ENCODE results near the gene EVI2A.
A peak's percentile ranks its signal among the peaks of the same experiment; 100 is the strongest.
"Not testable (repeated sequence)": the region's sequence is repeated elsewhere in the genome, so short reads cannot be mapped to it uniquely, and the experiment has no call there.

EVI2A gene

GRCh38 chr17:31318298-31318801 is 3.1 kb downstream of the EVI2A start:
- TF ChIP-seq, protein P1, sequence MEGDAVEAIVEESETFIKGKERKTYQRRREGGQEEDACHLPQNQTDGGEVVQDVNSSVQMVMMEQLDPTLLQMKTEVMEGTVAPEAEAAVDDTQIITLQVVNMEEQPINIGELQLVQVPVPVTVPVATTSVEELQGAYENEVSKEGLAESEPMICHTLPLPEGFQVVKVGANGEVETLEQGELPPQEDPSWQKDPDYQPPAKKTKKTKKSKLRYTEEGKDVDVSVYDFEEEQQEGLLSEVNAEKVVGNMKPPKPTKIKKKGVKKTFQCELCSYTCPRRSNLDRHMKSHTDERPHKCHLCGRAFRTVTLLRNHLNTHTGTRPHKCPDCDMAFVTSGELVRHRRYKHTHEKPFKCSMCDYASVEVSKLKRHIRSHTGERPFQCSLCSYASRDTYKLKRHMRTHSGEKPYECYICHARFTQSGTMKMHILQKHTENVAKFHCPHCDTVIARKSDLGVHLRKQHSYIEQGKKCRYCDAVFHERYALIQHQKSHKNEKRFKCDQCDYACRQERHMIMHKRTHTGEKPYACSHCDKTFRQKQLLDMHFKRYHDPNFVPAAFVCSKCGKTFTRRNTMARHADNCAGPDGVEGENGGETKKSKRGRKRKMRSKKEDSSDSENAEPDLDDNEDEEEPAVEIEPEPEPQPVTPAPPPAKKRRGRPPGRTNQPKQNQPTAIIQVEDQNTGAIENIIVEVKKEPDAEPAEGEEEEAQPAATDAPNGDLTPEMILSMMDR (IDR thresholded peaks at IDR 0.05; ENCODE audit: insufficient read depth, low read length) = no peak
- TF ChIP-seq REST (IDR thresholded peaks at IDR 0.05; ENCODE audit: insufficient replicate concordance, low read depth) (no peak), SPI1 (IDR thresholded peaks at IDR 0.05; ENCODE audit: borderline replicate concordance, low read depth) (no peak), POLR2AphosphoS5 (IDR thresholded peaks at IDR 0.05; ENCODE audit: low read depth) (peak; percentile 40)
- peak overlapping the region; percentile 89 for H3K27ac ChIP-seq (replicated peaks)

GRCh38 chr17:31314782-31315100 is 6.7 kb downstream of the EVI2A start:
- Histone ChIP-seq H3K4me3 (replicated peaks; ENCODE audit: insufficient read depth, low read length) (no peak overlapping the region), H3K27ac (replicated peaks) (peak overlapping the region; percentile 91), H3K27me3 (ENCODE audit: insufficient read depth, poor library complexity, severe bottlenecking) (no peaks in the 10 kb centered on the region)
- TF ChIP-seq GABPA (IDR thresholded peaks at IDR 0.05; ENCODE audit: low read depth) (no peak), POLR2AphosphoS5 (IDR thresholded peaks at IDR 0.05; ENCODE audit: low read depth) (no peak), REST (IDR thresholded peaks at IDR 0.05; ENCODE audit: insufficient replicate concordance, low read depth) (no peak), SPI1 (IDR thresholded peaks at IDR 0.05; ENCODE audit: borderline replicate concordance, low read depth) (no peak)
- TF ChIP-seq, protein P1 (IDR thresholded peaks at IDR 0.05; ENCODE audit: insufficient read depth, low read length) = no peak
- no peak for DNase-seq (ENCODE audit: low read depth in 1 of 2, low spot score in 1 of 2)

More at GRCh38 chr17:31318298-31318801, 3.1 kb downstream of the EVI2A start:
- Histone ChIP-seq H3K27me3 (ENCODE audit: insufficient read depth, poor library complexity, severe bottlenecking) (no peaks in the 10 kb centered on the region), H3K4me3 (replicated peaks; ENCODE audit: insufficient read depth, low read length) (peak overlapping the region; percentile 19)
- peak; percentile 65 to 78 for DNase-seq (ENCODE audit: low read depth in 1 of 2, low spot score in 1 of 2)

DNA sequence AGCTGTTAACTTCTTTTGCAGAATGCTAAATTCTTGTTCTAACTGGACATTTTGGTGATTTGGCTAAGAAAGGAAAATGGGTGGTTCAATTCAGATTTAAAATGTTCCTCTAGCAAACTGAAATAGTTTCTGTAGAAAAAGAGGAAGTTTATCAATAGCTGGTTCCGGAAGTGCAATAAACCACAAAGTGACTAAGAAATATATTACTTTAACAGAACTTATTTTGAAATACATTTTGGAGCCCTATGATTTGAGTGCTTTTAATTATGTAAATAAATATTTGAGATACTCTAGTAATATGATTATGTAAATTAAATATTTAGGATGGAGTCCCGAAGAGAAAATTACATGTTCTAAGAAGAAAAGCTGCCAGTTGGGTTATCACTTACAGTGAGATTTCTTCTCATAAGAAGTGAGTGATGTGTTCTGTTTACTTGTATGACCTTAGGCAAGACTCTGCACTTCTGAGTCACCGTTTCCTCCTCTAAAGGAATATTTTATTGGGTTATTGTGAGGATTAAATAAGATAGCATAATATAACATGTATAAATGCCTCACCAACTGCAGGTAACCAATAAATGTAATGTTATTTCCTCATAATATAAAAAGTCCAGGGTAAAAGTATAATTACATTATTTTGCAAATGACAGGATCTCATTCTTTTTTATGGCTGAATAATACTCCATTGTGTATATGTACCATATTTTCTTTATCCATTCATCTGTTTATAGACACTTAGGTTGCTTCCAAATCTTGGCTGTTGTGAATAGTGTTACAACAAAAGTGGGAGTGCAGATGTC is 7.2 kb downstream of the EVI2A start, which contains the start of gene EVI2B:
EVI2B (minus strand) TSS at position 73 of the 800 bp plus-strand sequence. CDS start 8,445 bp downstream, outside the sequence.
- Histone ChIP-seq H3K27ac (replicated peaks) (peak within 1 kb of the TSS; percentile 91), H3K4me3 (replicated peaks; ENCODE audit: insufficient read depth, low read length) (peak within 1 kb of the TSS; percentile 53), H3K27me3 (ENCODE audit: insufficient read depth, poor library complexity, severe bottlenecking) (no peaks in the 10 kb centered on the region)
- TF ChIP-seq GABPA (IDR thresholded peaks at IDR 0.05; ENCODE audit: low read depth) (no peak), POLR2AphosphoS5 (IDR thresholded peaks at IDR 0.05; ENCODE audit: low read depth) (no peak), REST (IDR thresholded peaks at IDR 0.05; ENCODE audit: insufficient replicate concordance, low read depth) (no peak), SPI1 (IDR thresholded peaks at IDR 0.05; ENCODE audit: borderline replicate concordance, low read depth) (no peak)
- TF ChIP-seq, protein P1 (IDR thresholded peaks at IDR 0.05; ENCODE audit: insufficient read depth, low read length) = no peak
- DNase-seq (ENCODE audit: low read depth in 1 of 2, low spot score in 1 of 2) = peak; percentile 55 to 71

- H3K27ac ChIP-seq (replicated peaks) = peak overlapping the region; percentile 91
- peak overlapping the region; percentile 53 for H3K4me3 ChIP-seq (replicated peaks; ENCODE audit: insufficient read depth, low read length)
- peak; percentile 37 to 68 for DNase-seq (ENCODE audit: low read depth in 1 of 2, low spot score in 1 of 2)
- H3K27me3 ChIP-seq (ENCODE audit: insufficient read depth, poor library complexity, severe bottlenecking) = not testable (repeated sequence)
Measured at GRCh38 chr17:31312223-31312622, 9.2 kb downstream of the EVI2A start.
